Thyroid gland (tissue), 4 donors: ENCODE results near the gene FGF10. TPM values are rescaled to one million over a fixed set of nuclear protein-coding genes. Genes with fewer than 3 reads are reported as not detected.

Experiments
- DNase-seq, 2 donors: peaks; one replicate each; pipeline ENCODE4 v3.0.0-alpha.2; 2019
- H3K27ac ChIP-seq, 3 donors: fragments of 200-600 bp; sonication (generic); 1 replicate in 2 of 3; 2 replicates in 1 of 3; pipeline ENCODE4 v1.5.1; 2016 to 2019; ENCODE audit warnings: mild to moderate bottlenecking in 1 of 3, moderate library complexity in 1 of 3
- H3K27me3 ChIP-seq: fragments of 200-600 bp; sonication (generic); one replicate; pipeline ENCODE4 v1.5.1; 2019
- H3K36me3 ChIP-seq, 2 donors: fragments of 200-600 bp; sonication (generic); one replicate each; pipeline ENCODE4 v1.5.1; 2016 to 2019
- H3K4me1 ChIP-seq, 2 donors: fragments of 200-600 bp; sonication (generic); one replicate each; pipeline ENCODE4 v1.5.1; 2017 to 2019
- H3K4me3 ChIP-seq, 3 donors: fragments of 200-600 bp; sonication (generic); replicated peaks in 1 of 3; 1 replicate in 2 of 3; 2 replicates in 1 of 3; pipeline ENCODE4 v1.5.1; 2016; ENCODE audit warnings: mild to moderate bottlenecking in 1 of 3
- H3K9me3 ChIP-seq: fragments of 200-600 bp; sonication (generic); one replicate; pipeline ENCODE4 v1.5.1; 2017
- CTCF ChIP-seq, 6 experiments: fragments of 200-600 bp in 3 of 6; fragments of 450-650 bp in 3 of 6; sonication (generic) in 3 of 6; IDR thresholded peaks; one replicate each; pipeline ENCODE4 v1.5.1; 2016 to 2019; ENCODE audit warnings: antibody characterized with exemption in 6 of 6, mild to moderate bottlenecking in 2 of 6, inconsistent platforms in 1 of 6, moderate library complexity in 1 of 6
- POLR2A ChIP-seq, 2 donors: fragments of 450-650 bp; IDR thresholded peaks; one replicate each; pipeline ENCODE4 v1.6.1; 2017; ENCODE audit warnings: antibody characterized with exemption in 2 of 2, mild to moderate bottlenecking in 2 of 2, moderate library complexity in 1 of 2
- WGBS, 2 donors: methylation state at CpG; one replicate each; pipeline ENCODE4 v1.1.5; 2017; 5-methylcytosine and 5-hydroxymethylcytosine counted together
- intact Hi-C: fragments of 100-400 bp; cut with DNase I; formaldehyde crosslinking; loops from one replicate; pipeline ENCODE4 v1.15.1; 2023
- total RNA-seq, 4 donors: library from RNA; depleted of rRNA; stranded (reverse); fragments of >200 nt; gene quantifications; one replicate each; pipeline ENCODE4 v1.2.3, GENCODE V29; 2016

FGF10 gene
- total RNA-seq, 4 donors from 2014 or later = 8.4 to 35.6 (median 22.1) TPM

- Histone ChIP-seq H3K27ac (no peak overlapping the region), H3K27me3 (no peaks in the 10 kb centered on the region), H3K9me3 (no peaks in the 10 kb centered on the region), H3K4me3 (peak overlapping the region in 1 of 3 donors; percentile 35), H3K4me1 (peaks cover 0 to 5% of the 10 kb centered on the region in 2 donors), H3K36me3 (no peaks in the 10 kb centered on the region)
- WGBS, 2 donors = 4 to 5% methylated on average over 11 of the region's 11 CpGs
- intact Hi-C loops = no loop called here
- TF ChIP-seq CTCF (IDR thresholded peaks at IDR 0.05) (no peak), POLR2A (IDR thresholded peaks at IDR 0.05) (no peak)
- DNase-seq = no peak
Measured at GRCh38 chr5:44387921-44388320, 1.3 kb downstream of the FGF10 start.

GRCh38 chr5:44387406-44387805, 1.8 kb downstream of the FGF10 start:
- no peak for DNase-seq
- no peaks in the 10 kb centered on the region for H3K27me3 ChIP-seq
- WGBS, 2 donors = 5 to 9% methylated on average over 3 of the region's 3 CpGs
- TF ChIP-seq CTCF (IDR thresholded peaks at IDR 0.05) = no peak
- TF ChIP-seq POLR2A (IDR thresholded peaks at IDR 0.05) = no peak
- no peaks in the 10 kb centered on the region for H3K36me3 ChIP-seq
- no peak overlapping the region for H3K4me3 ChIP-seq
- H3K27ac ChIP-seq = no peak overlapping the region
- H3K4me1 ChIP-seq = peaks cover 0 to 5% of the 10 kb centered on the region in 2 donors
- intact Hi-C loops = no loop called here
- no peaks in the 10 kb centered on the region for H3K9me3 ChIP-seq

DNA sequence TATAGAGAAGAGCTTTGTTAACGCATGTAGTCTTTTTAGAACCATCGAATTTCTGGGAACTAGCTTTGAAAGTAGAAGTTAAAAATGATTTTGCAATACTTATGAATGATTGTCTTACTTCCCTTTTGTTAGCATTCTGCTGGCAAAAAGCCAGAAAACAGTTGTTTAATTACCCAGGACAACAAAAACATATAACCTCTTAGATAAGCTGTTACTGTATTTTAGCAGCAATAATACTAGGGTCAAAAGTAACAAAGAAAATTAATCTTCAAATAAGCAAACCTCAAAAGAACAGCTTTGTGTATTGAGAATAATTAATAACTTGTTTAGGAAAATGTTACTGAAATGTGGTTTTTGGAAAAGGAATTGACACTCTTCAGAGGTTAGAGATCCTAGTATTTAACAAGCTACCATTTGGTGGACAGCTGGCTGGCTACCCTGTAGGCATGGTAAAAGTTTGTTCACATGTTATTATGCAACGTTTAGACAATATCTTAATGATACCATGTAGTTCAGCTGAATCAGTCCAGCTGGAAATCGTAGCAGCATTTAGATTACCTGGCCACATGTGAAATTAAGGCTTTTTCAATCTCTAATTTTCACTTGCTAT, 3.8 kb downstream of the FGF10 start:
- Histone ChIP-seq H3K4me3 (no peak overlapping the region), H3K36me3 (no peaks in the 10 kb centered on the region), H3K4me1 (peaks cover 0 to 5% of the 10 kb centered on the region in 2 donors), H3K27me3 (no peaks in the 10 kb centered on the region), H3K9me3 (no peaks in the 10 kb centered on the region), H3K27ac (no peak overlapping the region)
- TF ChIP-seq POLR2A (IDR thresholded peaks at IDR 0.05) (no peak), CTCF (IDR thresholded peaks at IDR 0.05) (no peak)
- DNase-seq = no peak
- intact Hi-C loops = no loop called here
- WGBS, 2 donors = 43 to 48% methylated on average over 4 of the region's 4 CpGs

DNA sequence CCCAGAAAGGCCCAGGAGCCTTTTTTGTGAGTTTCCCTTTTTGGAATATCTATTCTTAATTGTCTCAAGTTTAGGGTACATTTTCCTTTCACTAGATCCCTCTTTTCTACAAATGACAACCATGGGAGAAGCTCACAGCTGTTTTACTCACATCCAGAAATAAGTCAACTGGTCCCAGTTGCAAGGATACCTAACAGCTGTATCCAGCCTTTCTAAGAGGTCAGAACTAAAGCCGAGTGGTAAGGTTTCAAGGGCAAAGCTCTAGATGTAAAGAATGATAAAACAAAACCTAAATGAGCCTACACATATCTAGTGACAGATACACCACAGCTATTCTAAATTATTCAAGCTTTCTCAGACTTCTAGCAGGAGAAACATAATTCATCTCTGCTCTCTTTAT, 4.4 kb downstream of the FGF10 start:
- H3K9me3 ChIP-seq = no peaks in the 10 kb centered on the region
- H3K27ac ChIP-seq = no peak overlapping the region
- H3K27me3 ChIP-seq = no peaks in the 10 kb centered on the region
- WGBS, 2 donors = 21 to 44% methylated on average over 1 of the region's 1 CpG
- no peak for DNase-seq
- peaks cover 0 to 5% of the 10 kb centered on the region in 2 donors for H3K4me1 ChIP-seq
- no peaks in the 10 kb centered on the region for H3K36me3 ChIP-seq
- H3K4me3 ChIP-seq = no peak overlapping the region
- intact Hi-C loops = no loop called here
- TF ChIP-seq POLR2A (IDR thresholded peaks at IDR 0.05) = no peak
- TF ChIP-seq CTCF (IDR thresholded peaks at IDR 0.05) = no peak

DNA sequence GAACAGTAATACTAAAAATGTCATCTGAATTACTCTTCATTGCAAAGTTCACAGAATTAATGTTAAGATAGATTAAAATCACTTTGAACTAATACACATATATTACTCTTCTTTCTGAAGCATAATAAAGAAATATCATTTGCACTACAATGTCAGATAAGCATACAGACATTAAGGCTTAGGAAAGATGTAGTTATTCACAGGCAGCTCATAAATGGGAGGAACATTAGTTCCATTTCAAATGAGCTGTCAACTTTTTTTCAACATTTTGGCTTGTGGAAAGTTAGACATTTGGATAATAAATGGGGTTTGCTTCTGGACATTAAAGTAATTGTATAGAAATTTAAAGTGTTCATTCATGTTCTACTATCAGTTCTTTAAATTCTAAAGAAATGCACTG, 6.3 kb downstream of the FGF10 start:
- no peaks in the 10 kb centered on the region for H3K36me3 ChIP-seq
- H3K9me3 ChIP-seq = no peaks in the 10 kb centered on the region
- no peaks in the 10 kb centered on the region for H3K27me3 ChIP-seq
- TF ChIP-seq CTCF (IDR thresholded peaks at IDR 0.05) = no peak
- TF ChIP-seq POLR2A (IDR thresholded peaks at IDR 0.05) = no peak
- DNase-seq = no peak
- no peak overlapping the region for H3K27ac ChIP-seq
- intact Hi-C loops = no loop called here
- no peak overlapping the region for H3K4me3 ChIP-seq
- H3K4me1 ChIP-seq = no peaks in the 10 kb centered on the region
